ENCODE results near the gene OPA3. TPM values are rescaled to one million over a fixed set of nuclear protein-coding genes. Genes with fewer than 3 reads are reported as not detected.

OPA3 gene
- total RNA-seq, 1 donor from 2014 or later: 11.5 TPM

GRCh38 chr19:45598267-45599001 is 13.8 kb upstream of the OPA3 start:
- DNase-seq (ENCODE audit: low spot score): no peak

- DNase-seq (ENCODE audit: low spot score): no peak
Measured at GRCh38 chr19:45597425-45598111, 13.0 kb upstream of the OPA3 start.

GRCh38 chr19:45595814-45596213 is 11.2 kb upstream of the OPA3 start:
- DNase-seq (ENCODE audit: low spot score): no peak

- DNase-seq (ENCODE audit: low spot score): no peak
Measured at GRCh38 chr19:45593520-45593919, 8.9 kb upstream of the OPA3 start.

- no peak for DNase-seq (ENCODE audit: low spot score)
Measured at GRCh38 chr19:45592366-45592765, 7.8 kb upstream of the OPA3 start.

- no peak for DNase-seq (ENCODE audit: low spot score)
Measured at GRCh38 chr19:45591638-45592005, 7.0 kb upstream of the OPA3 start.

GRCh38 chr19:45591004-45591637 is 6.5 kb upstream of the OPA3 start:
- DNase-seq (ENCODE audit: low spot score): peak; percentile 49

GRCh38 chr19:45590300-45591003 is 5.8 kb upstream of the OPA3 start:
- DNase-seq (ENCODE audit: low spot score): no peak

GRCh38 chr19:45589768-45590167 is 5.2 kb upstream of the OPA3 start:
- DNase-seq (ENCODE audit: low spot score): no peak

GRCh38 chr19:45587873-45588272 is 3.3 kb upstream of the OPA3 start:
- DNase-seq (ENCODE audit: low spot score): no peak

GRCh38 chr19:45585158-45585577 is 566 bp upstream of the OPA3 start:
- DNase-seq (ENCODE audit: low spot score): no peak

- DNase-seq (ENCODE audit: low spot score): no peak
Measured at GRCh38 chr19:45581576-45581975, 3.0 kb downstream of the OPA3 start.

- no peak for DNase-seq (ENCODE audit: low spot score)
Measured at GRCh38 chr19:45578861-45579260, 5.7 kb downstream of the OPA3 start.

GRCh38 chr19:45577111-45577905 is 7.3 kb downstream of the OPA3 start:
- DNase-seq (ENCODE audit: low spot score): peak; percentile 79

GRCh38 chr19:45576682-45577081 is 7.9 kb downstream of the OPA3 start:
- DNase-seq (ENCODE audit: low spot score): no peak

- DNase-seq (ENCODE audit: low spot score): no peak
Measured at GRCh38 chr19:45575216-45575615, 9.4 kb downstream of the OPA3 start.

- DNase-seq (ENCODE audit: low spot score): no peak
Measured at GRCh38 chr19:45574526-45574925, 10.1 kb downstream of the OPA3 start.

GRCh38 chr19:45571457-45572220 is 13.0 kb downstream of the OPA3 start:
- DNase-seq (ENCODE audit: low spot score): no peak

- DNase-seq (ENCODE audit: low spot score): peak; percentile 65
Measured at GRCh38 chr19:45569619-45570421, 14.8 kb downstream of the OPA3 start.

GRCh38 chr19:45568732-45569131 is 15.9 kb downstream of the OPA3 start:
- peak; percentile 58 for DNase-seq (ENCODE audit: low spot score)
